ENCODE results near the gene CCT5. TPM values are rescaled to one million over a fixed set of nuclear protein-coding genes. Genes with fewer than 3 reads are reported as not detected.

CCT5 gene
- total RNA-seq, 1 experiment from 2014 or later: 532 TPM

DNA sequence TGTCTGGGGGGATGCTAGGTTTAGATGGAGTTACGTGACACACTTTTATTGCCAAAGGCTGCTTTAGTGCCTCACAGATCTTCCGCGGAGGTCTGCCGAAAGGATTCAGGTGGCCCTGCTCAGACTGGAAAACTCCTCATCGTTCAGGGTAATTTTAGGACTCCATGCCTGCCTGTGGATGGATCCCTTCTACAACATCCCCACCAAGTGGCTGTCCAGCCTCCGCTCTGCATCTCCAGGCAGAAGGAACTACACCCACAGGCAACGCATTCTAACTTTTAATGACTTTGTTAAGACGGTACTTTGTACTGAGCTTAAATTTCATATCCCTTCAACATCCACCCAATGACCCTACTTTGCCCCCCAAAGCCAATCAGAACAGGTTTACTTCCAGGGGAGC, 29.8 kb upstream of the CCT5 start:
- H3T11ph ChIP-seq (ENCODE audit: low read length): no peak overlapping the region
- no peak overlapping the region for H3K9ac ChIP-seq (ENCODE audit: extremely low read depth, insufficient read length, low read length)
- peaks cover 0 to 3% of the 10 kb centered on the region in 2 experiments; a peak in 2 of 4 replicates for H3K4me1 Mint-ChIP-seq
- no peak overlapping the region for H3K27ac ChIP-seq (ENCODE audit: insufficient read length, low read depth, low read length)
- H2BK12ac ChIP-seq (ENCODE audit: insufficient read length, low read depth, low read length): no peak overlapping the region
- no CpG with 5 or more reads among the region's 8 CpGs for WGBS (ENCODE audit: extremely low coverage, insufficient read length, low lambda C conversion rate)
- H2BK120ac ChIP-seq (ENCODE audit: low read depth, low read length, poor library complexity, severe bottlenecking): no peak overlapping the region
- H2AFZ ChIP-seq (ENCODE audit: low read length): no peak overlapping the region
- H3K18ac ChIP-seq (ENCODE audit: insufficient read length, low read depth, low read length): no peak overlapping the region
- no peak overlapping the region for H3K27ac Mint-ChIP-seq
- H4K8ac ChIP-seq (replicated peaks; ENCODE audit: insufficient read length, low read depth, low read length): no peak overlapping the region
- no peak overlapping the region for H2BK15ac ChIP-seq (ENCODE audit: low read depth, low read length)
- no peak overlapping the region for H3K4me3 Mint-ChIP-seq
- H3K23ac ChIP-seq (ENCODE audit: insufficient read length, low read depth, low read length): no peak overlapping the region
- H3K27me3 Mint-ChIP-seq (ENCODE audit: low read depth): no peaks in the 10 kb centered on the region
- H3K23me2 ChIP-seq (ENCODE audit: insufficient read length, low read depth, low read length, poor library complexity, severe bottlenecking): no peaks in the 10 kb centered on the region
- peaks cover 15 to 17% of the 10 kb centered on the region in 2 experiments for H3K9me3 Mint-ChIP-seq
- no peaks in the 10 kb centered on the region for H3K79me2 ChIP-seq (ENCODE audit: insufficient read depth, low read length)
- no peaks in the 10 kb centered on the region for H3K9me3 ChIP-seq (ENCODE audit: control insufficient read depth, low read depth, low read length)
- no peak overlapping the region for H2BK5ac ChIP-seq (ENCODE audit: insufficient read length, low read length)
- no peak overlapping the region for H2BK20ac ChIP-seq (ENCODE audit: low read depth, low read length, poor library complexity, severe bottlenecking)
- H4K5ac ChIP-seq (ENCODE audit: insufficient read length, low read depth, low read length): no peak overlapping the region
- no peaks in the 10 kb centered on the region for H4K20me1 ChIP-seq (ENCODE audit: control insufficient read depth, insufficient read depth, insufficient read length)
- H3K4ac ChIP-seq (ENCODE audit: low read depth, low read length): no peak overlapping the region
- H3K4me2 ChIP-seq (ENCODE audit: insufficient read depth, insufficient read length, low read length): no peak overlapping the region
- H3K79me1 ChIP-seq (ENCODE audit: insufficient read depth, low read depth, low read length, poor library complexity, severe bottlenecking): no peaks in the 10 kb centered on the region
- no peak for DNase-seq
- H3K56ac ChIP-seq (ENCODE audit: insufficient read length, low read depth, low read length): no peak overlapping the region
- no peaks in the 10 kb centered on the region for H3K27me3 ChIP-seq (ENCODE audit: insufficient read depth, low read length)
- peaks cover 24 to 25% (median 24%) of the 10 kb centered on the region in 3 experiments for H3K36me3 Mint-ChIP-seq (ENCODE audit: insufficient read depth in 1 of 3, low read depth in 3 of 3)
- TF ChIP-seq, protein P1, sequence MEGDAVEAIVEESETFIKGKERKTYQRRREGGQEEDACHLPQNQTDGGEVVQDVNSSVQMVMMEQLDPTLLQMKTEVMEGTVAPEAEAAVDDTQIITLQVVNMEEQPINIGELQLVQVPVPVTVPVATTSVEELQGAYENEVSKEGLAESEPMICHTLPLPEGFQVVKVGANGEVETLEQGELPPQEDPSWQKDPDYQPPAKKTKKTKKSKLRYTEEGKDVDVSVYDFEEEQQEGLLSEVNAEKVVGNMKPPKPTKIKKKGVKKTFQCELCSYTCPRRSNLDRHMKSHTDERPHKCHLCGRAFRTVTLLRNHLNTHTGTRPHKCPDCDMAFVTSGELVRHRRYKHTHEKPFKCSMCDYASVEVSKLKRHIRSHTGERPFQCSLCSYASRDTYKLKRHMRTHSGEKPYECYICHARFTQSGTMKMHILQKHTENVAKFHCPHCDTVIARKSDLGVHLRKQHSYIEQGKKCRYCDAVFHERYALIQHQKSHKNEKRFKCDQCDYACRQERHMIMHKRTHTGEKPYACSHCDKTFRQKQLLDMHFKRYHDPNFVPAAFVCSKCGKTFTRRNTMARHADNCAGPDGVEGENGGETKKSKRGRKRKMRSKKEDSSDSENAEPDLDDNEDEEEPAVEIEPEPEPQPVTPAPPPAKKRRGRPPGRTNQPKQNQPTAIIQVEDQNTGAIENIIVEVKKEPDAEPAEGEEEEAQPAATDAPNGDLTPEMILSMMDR (conservative IDR thresholded peaks at IDR 0.05): peak; percentile 51; the same call in 2 of the 3 replicates
- no peaks in the 10 kb centered on the region for H3K4me1 ChIP-seq (ENCODE audit: insufficient read depth, low read length)
- H4K91ac ChIP-seq (ENCODE audit: insufficient read length, low read depth, low read length): no peak overlapping the region
- H3K14ac ChIP-seq (ENCODE audit: insufficient read depth, low read length): no peak overlapping the region
- no peak overlapping the region for H2AK5ac ChIP-seq (ENCODE audit: insufficient read length, low read length)

All from H9 (cell line).